ENCODE results near the gene FADS6. TPM values are rescaled to one million over a fixed set of nuclear protein-coding genes. Genes with fewer than 3 reads are reported as not detected.
A peak's percentile ranks its signal among the peaks of the same experiment; 100 is the strongest.

The FADS6 gene
- total and polyA plus RNA-seq, 12 donors: not detected

DNA sequence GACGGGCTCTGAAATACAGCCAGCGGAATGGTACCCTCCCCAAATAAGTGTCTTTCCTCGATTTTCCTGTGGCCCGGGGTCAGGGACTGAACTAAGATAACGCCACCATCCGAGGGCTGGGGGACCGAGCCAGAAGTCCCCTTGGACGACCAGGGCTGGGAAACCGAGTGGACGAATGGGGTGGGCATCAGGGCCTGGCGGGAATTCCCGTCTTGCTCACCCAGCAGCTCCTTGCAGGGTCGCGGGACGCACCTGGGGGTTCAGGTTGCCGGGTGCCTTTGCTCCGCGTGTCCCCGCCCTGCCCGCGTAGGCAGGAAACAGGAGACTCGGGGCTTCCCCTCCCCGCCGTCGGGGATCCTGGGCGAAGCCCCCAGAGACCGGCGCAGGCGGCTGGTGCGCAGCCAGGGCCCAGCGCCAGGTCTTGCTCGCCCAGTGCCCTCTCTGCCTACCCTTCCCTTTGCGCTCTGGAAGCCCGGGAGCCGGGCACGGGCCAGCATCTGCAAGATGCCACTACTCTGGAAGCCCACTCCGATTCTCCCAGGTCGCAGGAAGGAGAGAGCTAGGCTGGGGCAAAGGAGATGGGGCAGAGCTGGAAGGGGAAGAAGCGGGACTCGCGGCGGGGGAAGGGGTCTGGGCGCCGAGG, 33.1 kb downstream of the FADS6 start:
- DNase-seq: no peak
- 4 to 5% methylated on average over 43 to 44 of the region's 44 CpGs for WGBS, 2 donors
- peak in 1 of 8 donors; percentile 9 for ATAC-seq
- Histone ChIP-seq H3K4me3 (peak overlapping the region in 9 of 10 donors; percentile 17 to 55 (median 45)), H3K4me1 (peaks cover 9 to 33% (median 26%) of the 10 kb centered on the region in 9 donors), H3K27ac (no peak overlapping the region), H3K36me3 (peaks cover 0 to 5% (median 0%) of the 10 kb centered on the region in 9 donors), H3K27me3 (peaks cover 24 to 73% (median 55%) of the 10 kb centered on the region in 7 donors), H3K9me3 (no peaks in the 10 kb centered on the region)
- intact Hi-C loops (cut with DNase I): loop anchor here in 8 of 10 donors (5.0 to 10.0 kb wide), 5 partner anchors 68 to 206 kb away; partner anchors contain the start of gene NHERF1 (in 2 of the 8)
- TF ChIP-seq, protein P1, sequence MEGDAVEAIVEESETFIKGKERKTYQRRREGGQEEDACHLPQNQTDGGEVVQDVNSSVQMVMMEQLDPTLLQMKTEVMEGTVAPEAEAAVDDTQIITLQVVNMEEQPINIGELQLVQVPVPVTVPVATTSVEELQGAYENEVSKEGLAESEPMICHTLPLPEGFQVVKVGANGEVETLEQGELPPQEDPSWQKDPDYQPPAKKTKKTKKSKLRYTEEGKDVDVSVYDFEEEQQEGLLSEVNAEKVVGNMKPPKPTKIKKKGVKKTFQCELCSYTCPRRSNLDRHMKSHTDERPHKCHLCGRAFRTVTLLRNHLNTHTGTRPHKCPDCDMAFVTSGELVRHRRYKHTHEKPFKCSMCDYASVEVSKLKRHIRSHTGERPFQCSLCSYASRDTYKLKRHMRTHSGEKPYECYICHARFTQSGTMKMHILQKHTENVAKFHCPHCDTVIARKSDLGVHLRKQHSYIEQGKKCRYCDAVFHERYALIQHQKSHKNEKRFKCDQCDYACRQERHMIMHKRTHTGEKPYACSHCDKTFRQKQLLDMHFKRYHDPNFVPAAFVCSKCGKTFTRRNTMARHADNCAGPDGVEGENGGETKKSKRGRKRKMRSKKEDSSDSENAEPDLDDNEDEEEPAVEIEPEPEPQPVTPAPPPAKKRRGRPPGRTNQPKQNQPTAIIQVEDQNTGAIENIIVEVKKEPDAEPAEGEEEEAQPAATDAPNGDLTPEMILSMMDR (IDR thresholded peaks at IDR 0.05): no peak

DNA sequence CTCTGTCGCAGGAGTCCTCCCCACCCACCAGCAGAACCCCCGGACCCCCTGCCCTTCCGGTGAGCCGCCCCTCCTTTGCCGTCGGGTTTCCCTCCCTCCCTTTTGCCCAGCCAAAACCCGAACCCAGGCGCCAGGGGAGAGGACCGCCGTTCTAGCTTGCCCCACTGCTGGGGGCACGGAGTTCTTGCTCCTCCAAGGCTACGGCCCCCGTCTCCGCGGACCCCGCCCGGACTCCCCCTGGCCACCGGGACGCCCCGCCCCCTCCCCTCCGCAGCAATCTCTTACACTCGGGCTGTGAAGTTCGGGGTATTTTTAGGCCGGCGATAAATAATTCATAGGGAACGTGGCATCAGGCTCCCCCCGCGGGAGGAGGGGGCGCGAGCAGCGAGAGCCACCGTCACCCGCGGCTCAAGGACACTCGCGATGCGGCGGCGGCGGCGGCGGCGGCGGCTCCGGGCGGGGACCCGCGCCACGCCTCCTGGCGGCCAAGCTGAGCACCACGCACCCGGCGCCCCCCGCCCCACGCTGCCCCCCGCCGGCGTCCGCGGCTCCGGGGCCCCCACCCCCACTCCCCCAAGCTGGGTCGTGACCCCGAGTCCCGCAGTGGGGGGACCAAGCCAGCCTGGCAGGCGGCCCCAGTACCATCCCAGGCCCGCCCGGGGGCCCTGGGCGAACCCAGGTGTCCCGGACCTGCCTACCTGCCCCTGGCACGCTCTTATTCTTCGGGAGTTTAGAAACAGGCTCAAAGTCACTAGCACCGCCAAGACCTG, 33.8 kb downstream of the FADS6 start, which contains the start of gene GRIN2C:
TSS of gene GRIN2C (minus strand) at position 427 of the 770 bp plus-strand sequence. CDS start 4,793 bp downstream, outside the sequence.
- intact Hi-C loops (cut with DNase I): loop anchor here in 8 of 10 donors (5.0 to 10.0 kb wide), 5 partner anchors 67 to 205 kb away; partner anchors contain the start of gene NHERF1 (in 2 of the 8)
- H3K27me3 ChIP-seq: peaks cover 24 to 80% (median 62%) of the 10 kb centered on the region in 7 donors
- DNase-seq (no peak), ATAC-seq (peak in 2 of 8 donors; percentile 9 to 11)
- H3K9me3 ChIP-seq: no peaks in the 10 kb centered on the region
- peaks cover 9 to 32% (median 25%) of the 10 kb centered on the region in 9 donors for H3K4me1 ChIP-seq
- peaks cover 0 to 5% (median 0%) of the 10 kb centered on the region in 9 donors for H3K36me3 ChIP-seq
- H3K4me3 ChIP-seq: peak within 1 kb of the TSS in 9 of 10 donors; percentile 17 to 55 (median 45)
- TF ChIP-seq, protein P1 (IDR thresholded peaks at IDR 0.05): peak; percentile 31 to 66 (median 35)
- WGBS, 2 donors: 2 to 3% methylated on average over 48 to 72 of the region's 72 CpGs
- H3K27ac ChIP-seq: no peak within 1 kb of the TSS

DNA sequence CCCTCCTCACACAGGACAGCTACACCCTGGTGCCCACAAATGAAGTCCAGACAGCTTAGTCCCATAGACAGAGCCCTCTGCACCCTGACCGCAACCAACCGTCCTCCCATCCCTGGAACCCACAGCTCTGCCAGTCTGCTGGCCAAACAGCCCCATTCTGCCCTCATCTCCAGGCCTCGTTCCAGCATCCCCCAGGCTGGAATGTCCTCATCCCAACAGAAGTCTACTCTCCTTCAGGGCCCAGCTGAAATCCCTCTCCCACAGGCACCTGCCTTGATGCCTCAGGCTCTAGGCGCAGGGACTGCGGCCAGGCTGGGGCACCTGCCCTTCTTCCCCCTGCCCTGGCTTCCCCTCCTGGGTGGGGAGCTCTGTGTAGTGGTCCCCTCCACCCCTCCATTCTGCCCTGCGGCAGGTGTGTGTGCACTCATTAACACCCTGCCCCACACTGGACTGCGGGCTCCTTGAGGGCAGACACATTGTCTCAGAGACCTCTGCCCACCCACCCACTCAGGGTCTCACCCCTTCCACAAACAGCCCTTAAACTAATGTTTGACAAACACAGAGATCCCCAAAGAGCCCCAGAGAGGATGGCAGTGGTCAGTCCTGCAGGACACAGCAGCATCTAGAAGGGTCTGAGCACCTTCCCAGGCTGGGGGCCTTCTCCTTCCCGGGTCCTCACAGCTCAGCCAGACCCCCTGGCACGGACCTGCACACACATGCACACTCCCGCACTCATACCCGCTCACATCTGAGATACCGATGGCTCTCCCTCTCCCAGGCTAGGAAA, 34.6 kb downstream of the FADS6 start:
- Histone ChIP-seq H3K9me3 (no peaks in the 10 kb centered on the region), H3K36me3 (peaks cover 0 to 1% (median 0%) of the 10 kb centered on the region in 9 donors), H3K4me3 (no peak overlapping the region), H3K27me3 (peaks cover 24 to 88% (median 69%) of the 10 kb centered on the region in 7 donors), H3K27ac (no peak overlapping the region), H3K4me1 (peaks cover 9 to 30% (median 25%) of the 10 kb centered on the region in 9 donors)
- ATAC-seq (no peak), DNase-seq (no peak)
- intact Hi-C loops (cut with DNase I): no loop called here
- 51 to 53% methylated on average over 12 of the region's 12 CpGs for WGBS, 2 donors
- TF ChIP-seq, protein P1 (IDR thresholded peaks at IDR 0.05): no peak

Data from heart right ventricle (tissue), 16 donors.